Neural progenitor cell (in vitro differentiated cells): ENCODE data around the gene DEXI.

ENCODE experiments used
- EZH2 ChIP-seq: fragments of 200-600 bp; sonication (generic); IDR thresholded peaks from 2 replicates; pipeline ENCODE4 v1.6.1; 2017; ENCODE audit warnings: antibody characterized with exemption, mild to moderate bottlenecking, moderate library complexity
- EZH2phosphoT487 ChIP-seq: fragments of 200-600 bp; sonication (generic); IDR thresholded peaks from 2 replicates; pipeline ENCODE4 v1.6.1; 2017; ENCODE audit warnings: antibody characterized with exemption

DNA sequence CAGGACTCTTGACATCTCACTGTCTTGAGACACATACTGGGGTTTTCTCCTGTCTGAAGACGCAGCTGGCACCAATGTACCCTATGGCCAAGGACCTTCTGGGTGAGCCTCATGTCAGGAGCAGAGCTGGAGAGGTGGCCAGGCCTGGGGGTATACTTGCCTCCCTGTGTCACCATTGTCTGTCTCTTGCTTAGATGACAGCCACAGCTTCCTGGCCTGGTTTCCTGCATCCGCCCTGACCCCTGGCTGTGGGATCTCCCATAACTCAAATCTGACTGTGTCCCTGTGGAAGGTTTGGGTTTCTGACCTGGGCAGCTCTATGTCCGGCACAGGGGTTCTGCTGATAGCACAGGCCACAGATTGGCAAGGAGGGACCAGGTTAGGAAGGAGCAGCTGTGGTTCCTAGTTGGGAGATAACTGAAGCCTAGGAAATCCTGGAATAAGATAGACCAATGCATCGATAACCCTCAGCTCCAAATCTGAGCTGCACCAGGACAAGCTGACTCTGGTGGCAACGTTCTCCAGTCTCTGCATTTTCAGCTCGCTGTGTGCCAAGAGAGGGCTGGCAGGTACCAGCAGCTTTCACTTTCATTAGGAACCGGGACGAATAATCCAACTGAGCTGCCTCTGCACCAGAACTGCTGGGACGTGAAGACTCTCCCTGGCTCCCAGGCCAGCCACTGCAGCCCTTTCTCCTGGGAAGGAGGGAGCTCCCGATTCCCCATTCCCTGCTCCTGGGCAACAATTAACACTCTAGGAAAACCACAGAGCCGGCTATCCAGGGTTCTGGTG, 5.0 kb downstream of the DEXI start:
- TF ChIP-seq EZH2 (no peak), EZH2phosphoT487 (no peak)
